HepG2 (cell line): Measurements from ENCODE around the gene CELA2B. TPM values are rescaled to one million over a fixed set of nuclear protein-coding genes. Genes with fewer than 3 reads are reported as not detected.

Experiments used
- ATAC-seq: fragments of 200-7000 bp; cut with Tn5 transposase; 3 replicates; pipeline ENCODE4 v1.9.1; 2020; ENCODE audit warnings: mild to moderate bottlenecking, moderate library complexity
- BruUV-seq: library from RNA; stranded (reverse); fragments of 400-500 nt; replicated peaks from 2 replicates; lab custom pipeline; 2021; lab: Mats Ljungman, UMichigan
- CTCF ChIA-PET: fragments of 300-600 bp; formaldehyde crosslinking; extraction: SDS; loops from one replicate; lab custom pipeline; 2021; ENCODE audit warnings: low total read pairs, inconsistent platforms, low intra/inter-chr PET ratio; lab: Yijun Ruan, JAX
- POLR2A ChIA-PET: fragments of 350-600 bp; sonication (Branson Sonifier 250); formaldehyde crosslinking; loops from one replicate; lab custom pipeline; 2020; ENCODE audit warnings: antibody characterized with exemption, inconsistent platforms; lab: Yijun Ruan, JAX
- DNase-seq: peaks from one replicate; pipeline ENCODE4 v3.0.0-alpha.2; 2015; ENCODE audit warnings: low spot score
- FAIRE-seq: peaks from 3 replicates; lab custom pipeline; 2011; peaks lifted over from hg19 to GRCh38; lab: Jason Lieb, UNC
- H2AFZ ChIP-seq: one replicate; pipeline ENCODE4 v1.6.1; 2011; ENCODE audit warnings: low read length, inconsistent platforms
- H3K27ac ChIP-seq: fragments of 300-600 bp; 3 replicates; pipeline ENCODE4 v1.8.0; 2011; ENCODE audit warnings: mixed run types, mild to moderate bottlenecking, mixed read lengths, low read length, inconsistent platforms; ENCODE audit not compliant: insufficient read depth; ENCODE audit errors: extremely low read length
- H3K27me3 ChIP-seq, 2 experiments: fragments of 200-600 bp in 1 of 2; 2 replicates in 1 of 2; 3 replicates in 1 of 2; pipeline versions ENCODE4 v1.6.0 to v1.8.0; 2011; ENCODE audit warnings: low read length in 2 of 2, mild to moderate bottlenecking in 2 of 2, moderate library complexity in 2 of 2, inconsistent platforms in 1 of 2; ENCODE audit not compliant: insufficient read depth in 2 of 2, control insufficient read depth in 1 of 2
- H3K36me3 ChIP-seq, 2 experiments: fragments of 200-600 bp in 1 of 2; replicated peaks in 1 of 2; 2 replicates in 1 of 2; 3 replicates in 1 of 2; pipeline versions ENCODE4 v1.5.1 to v1.8.0; 2011; ENCODE audit warnings: low read length in 2 of 2, inconsistent platforms in 1 of 2; ENCODE audit not compliant: insufficient read depth in 2 of 2, control insufficient read depth in 1 of 2
- H3K4me1 ChIP-seq: 2 replicates; pipeline ENCODE4 v1.5.1; 2012; ENCODE audit warnings: low read length, inconsistent platforms; ENCODE audit not compliant: insufficient read depth
- H3K4me2 ChIP-seq: 2 replicates; pipeline ENCODE4 v1.6.0; 2011; ENCODE audit warnings: low read depth, low read length, inconsistent platforms
- H3K4me3 ChIP-seq, 3 experiments: fragments of 200-600 bp in 1 of 3; sonication (generic), shearing (Covaris generic) in 1 of 3; replicated peaks in 1 of 3; 2 replicates each; pipeline ENCODE4 v1.5.1; 2011 to 2016; ENCODE audit warnings: low read length in 3 of 3, inconsistent platforms in 2 of 3, low read depth in 2 of 3, mild to moderate bottlenecking in 2 of 3, control low read depth in 1 of 3, mixed read lengths in 1 of 3; ENCODE audit not compliant: insufficient read depth in 1 of 3
- H3K79me2 ChIP-seq: one replicate; pipeline ENCODE4 v1.6.1; 2011; ENCODE audit warnings: low read length, inconsistent platforms; ENCODE audit not compliant: insufficient read depth
- H3K9ac ChIP-seq: 2 replicates; pipeline ENCODE4 v1.6.0; 2011; ENCODE audit warnings: mild to moderate bottlenecking, low read depth, low read length, inconsistent platforms; ENCODE audit not compliant: insufficient read depth
- H3K9me3 ChIP-seq: 2 replicates; pipeline ENCODE4 v1.5.1; 2012; ENCODE audit warnings: mild to moderate bottlenecking, low read length
- H4K20me1 ChIP-seq: 2 replicates; pipeline ENCODE4 v1.6.0; 2011; ENCODE audit warnings: inconsistent platforms, mild to moderate bottlenecking, low read length, moderate library complexity; ENCODE audit not compliant: insufficient read depth
- HHEX ChIP-seq: IDR thresholded peaks from 2 replicates; pipeline ENCODE4 v1.6.1; 2016; ENCODE audit warnings: control low read depth
- SIN3A ChIP-seq: IDR thresholded peaks from 2 replicates; pipeline ENCODE4 v1.6.1; 2011; ENCODE audit warnings: low read depth, mild to moderate bottlenecking, control low read depth, low read length, borderline replicate concordance
- SMAD9 ChIP-seq: sonication (generic); formaldehyde crosslinking; IDR thresholded peaks from 2 replicates; pipeline ENCODE4 v1.5.1; 2020; ENCODE audit warnings: mild to moderate bottlenecking, missing genetic modification reagents
- ZNF33A ChIP-seq: sonication (generic); formaldehyde crosslinking; IDR thresholded peaks from 2 replicates; pipeline ENCODE4 v1.5.1; 2020; ENCODE audit warnings: missing genetic modification reagents, mild to moderate bottlenecking, moderate library complexity, borderline replicate concordance
- ZNF552 ChIP-seq: sonication (generic); formaldehyde crosslinking; IDR thresholded peaks from 2 replicates; pipeline ENCODE4 v1.9.0; 2022; ENCODE audit warnings: missing genetic modification reagents, mild to moderate bottlenecking, borderline replicate concordance
- ZNF670 ChIP-seq: sonication (generic); formaldehyde crosslinking; IDR thresholded peaks from 2 replicates; pipeline ENCODE4 v1.8.0; 2022; ENCODE audit warnings: mild to moderate bottlenecking, missing genetic modification reagents, borderline replicate concordance
- ZNF776 ChIP-seq: sonication (generic); formaldehyde crosslinking; IDR thresholded peaks from 2 replicates; pipeline ENCODE4 v1.4.0; 2020; ENCODE audit warnings: mild to moderate bottlenecking, missing genetic modification reagents
- ZNF850 ChIP-seq: sonication (generic); formaldehyde crosslinking; conservative IDR thresholded peaks from 2 replicates; pipeline ENCODE4 v1.9.0; 2021; ENCODE audit warnings: mild to moderate bottlenecking, missing genetic modification reagents
- WGBS: methylation state at CpG from one replicate; pipeline ENCODE4 v1.1.6; 2017; ENCODE audit warnings: low lambda C conversion rate; 5-methylcytosine and 5-hydroxymethylcytosine counted together
- in situ Hi-C: cut with HindIII; loops from 2 replicates; pipeline ENCODE4 v1.10.0; 2017; ENCODE audit warnings: low pct_unique_long_range_greater_than_20kb; ENCODE audit not compliant: extremely low pct_ligation_motif_present
- intact Hi-C: fragments of 100-400 bp; cut with micrococcal nuclease; formaldehyde crosslinking; loops from one replicate; pipeline ENCODE4 v1.10.0; 2022; ENCODE audit not compliant: unreplicated experiment
- polyA plus RNA-seq, 8 experiments: library from polyadenylated mRNA; depleted of rRNA in 3 of 8; stranded (reverse) in 7 of 8; unstranded in 1 of 8; fragments of >200 nt; fragmentation: Illumina TruSeq in 4 of 8; extraction: Trizol in 4 of 8; gene quantifications; 2 replicates each; pipeline versions ENCODE4 v1.2.1 to v1.2.3, GENCODE V29; 2011 to 2016; ENCODE audit warnings: low read depth in 4 of 8, missing spikeins in 1 of 8, mixed read lengths in 1 of 8; ENCODE audit not compliant: insufficient read depth in 1 of 8
- total RNA-seq, 5 experiments: library from RNA; depleted of rRNA; stranded (reverse); fragments of >200 nt; fragmentation: Illumina TruSeq; extraction: Trizol; gene quantifications; 2 replicates each; pipeline ENCODE4 v1.2.3, GENCODE V29; 2016; ENCODE audit warnings: low read depth in 1 of 5
- TF ChIP-seq, protein P1 (sequence below): IDR thresholded peaks from 2 replicates; pipeline ENCODE4 v1.6.1; 2012; ENCODE audit warnings: inconsistent platforms
- TF ChIP-seq, protein P2 (sequence below), 2 experiments: sonication (generic) in 1 of 2; formaldehyde crosslinking in 1 of 2; IDR thresholded peaks; 2 replicates each; pipeline versions ENCODE4 v1.5.1 to v1.6.1; 2011 to 2020; ENCODE audit warnings: borderline replicate concordance in 1 of 2, low read depth in 1 of 2, low read length in 1 of 2, mild to moderate bottlenecking in 1 of 2, missing genetic modification reagents in 1 of 2, moderate library complexity in 1 of 2
- TF ChIP-seq, protein P3 (sequence below): sonication (generic); formaldehyde crosslinking; IDR thresholded peaks from 2 replicates; pipeline ENCODE4 v1.5.1; 2020; ENCODE audit warnings: missing genetic modification reagents, mild to moderate bottlenecking, borderline replicate concordance
- TF ChIP-seq, protein P4 (sequence below): sonication (generic); formaldehyde crosslinking; IDR thresholded peaks from 2 replicates; pipeline ENCODE4 v1.4.0; 2020; ENCODE audit warnings: missing genetic modification reagents, borderline replicate concordance

Gene CELA2B
- total and polyA plus RNA-seq, 2 of the 13 experiments (the other 11 are each of a cell fraction or from before 2014, with no cell fraction given) = not detected

DNA sequence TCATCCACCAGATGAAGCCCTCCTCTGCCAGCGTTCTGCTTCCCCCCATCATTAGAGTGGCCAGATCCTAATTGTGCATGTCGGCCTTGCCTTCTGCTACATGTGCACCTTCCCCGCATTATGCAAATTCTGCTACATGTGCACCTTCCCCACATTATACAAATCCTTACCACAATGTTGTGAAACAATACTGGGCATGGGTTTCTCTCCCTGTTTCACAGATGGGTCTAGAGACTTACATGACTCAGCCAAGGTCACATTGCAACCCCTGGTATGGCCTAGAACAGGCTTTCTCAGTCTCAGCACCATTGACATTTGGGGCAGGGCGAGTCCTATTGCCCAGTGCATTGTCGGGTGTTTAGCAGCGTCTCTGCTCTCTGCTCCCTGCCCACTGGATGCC lies 20.4 kb upstream of the CELA2B start (continued):
- TF ChIP-seq ZNF670 = no peak
- TF ChIP-seq ZNF552 (CRISPR knock-in tag) = no peak
- TF ChIP-seq ZNF850 (CRISPR knock-in tag) = no peak
- TF ChIP-seq, protein P1, sequence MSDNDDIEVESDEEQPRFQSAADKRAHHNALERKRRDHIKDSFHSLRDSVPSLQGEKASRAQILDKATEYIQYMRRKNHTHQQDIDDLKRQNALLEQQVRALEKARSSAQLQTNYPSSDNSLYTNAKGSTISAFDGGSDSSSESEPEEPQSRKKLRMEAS = no peak
- TF ChIP-seq, protein P2, sequence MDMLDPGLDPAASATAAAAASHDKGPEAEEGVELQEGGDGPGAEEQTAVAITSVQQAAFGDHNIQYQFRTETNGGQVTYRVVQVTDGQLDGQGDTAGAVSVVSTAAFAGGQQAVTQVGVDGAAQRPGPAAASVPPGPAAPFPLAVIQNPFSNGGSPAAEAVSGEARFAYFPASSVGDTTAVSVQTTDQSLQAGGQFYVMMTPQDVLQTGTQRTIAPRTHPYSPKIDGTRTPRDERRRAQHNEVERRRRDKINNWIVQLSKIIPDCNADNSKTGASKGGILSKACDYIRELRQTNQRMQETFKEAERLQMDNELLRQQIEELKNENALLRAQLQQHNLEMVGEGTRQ (IDR thresholded peaks at IDR 0.05; ENCODE audit: low read depth, low read length) = no peak
- TF ChIP-seq, protein P2 (CRISPR knock-in tag; IDR thresholded peaks at IDR 0.05; ENCODE audit: borderline replicate concordance) = no peak
- no peak for TF ChIP-seq ZNF33A (CRISPR knock-in tag)

DNA sequence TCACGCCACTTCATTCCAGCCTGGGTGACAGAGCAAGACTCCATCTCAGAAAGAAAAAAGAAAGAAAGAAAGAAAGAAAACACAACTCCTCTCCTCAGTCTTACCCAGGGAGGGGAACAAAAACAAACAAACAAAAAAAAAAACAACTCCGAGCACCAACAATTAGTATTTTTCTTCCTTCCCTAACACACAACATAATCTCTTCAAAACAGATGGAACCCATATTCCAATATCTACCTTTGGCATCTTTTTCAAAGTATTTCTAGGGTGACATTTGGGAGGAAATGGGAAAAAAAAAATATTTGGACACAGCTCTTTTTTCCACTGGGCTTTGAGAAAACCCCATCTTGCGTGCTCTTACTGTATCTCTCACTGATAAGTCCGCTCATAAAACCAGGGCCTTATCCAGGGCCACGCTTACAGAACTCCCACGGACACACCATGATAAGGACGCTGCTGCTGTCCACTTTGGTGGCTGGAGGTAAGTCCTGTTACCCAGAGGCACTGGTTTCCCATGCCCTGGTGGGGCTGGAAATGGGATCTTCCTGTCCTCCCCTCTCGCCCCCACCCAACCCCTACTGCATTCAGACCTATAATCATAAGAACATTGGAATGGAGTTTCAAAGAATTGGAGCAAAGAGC lies 19.5 kb upstream of the CELA2B start, which contains the start of gene CELA2A:
Gene CELA2A (plus strand): TSS at position 420 of the 642 bp plus-strand sequence. CDS start 22 bp downstream, at position 442.
- TF ChIP-seq SIN3A = no peak
- no peak for TF ChIP-seq ZNF776
- TF ChIP-seq, protein P3, sequence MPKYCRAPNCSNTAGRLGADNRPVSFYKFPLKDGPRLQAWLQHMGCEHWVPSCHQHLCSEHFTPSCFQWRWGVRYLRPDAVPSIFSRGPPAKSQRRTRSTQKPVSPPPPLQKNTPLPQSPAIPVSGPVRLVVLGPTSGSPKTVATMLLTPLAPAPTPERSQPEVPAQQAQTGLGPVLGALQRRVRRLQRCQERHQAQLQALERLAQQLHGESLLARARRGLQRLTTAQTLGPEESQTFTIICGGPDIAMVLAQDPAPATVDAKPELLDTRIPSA (CRISPR knock-in tag) = no peak
- no peak for TF ChIP-seq SMAD9 (CRISPR knock-in tag)
- TF ChIP-seq, protein P4, sequence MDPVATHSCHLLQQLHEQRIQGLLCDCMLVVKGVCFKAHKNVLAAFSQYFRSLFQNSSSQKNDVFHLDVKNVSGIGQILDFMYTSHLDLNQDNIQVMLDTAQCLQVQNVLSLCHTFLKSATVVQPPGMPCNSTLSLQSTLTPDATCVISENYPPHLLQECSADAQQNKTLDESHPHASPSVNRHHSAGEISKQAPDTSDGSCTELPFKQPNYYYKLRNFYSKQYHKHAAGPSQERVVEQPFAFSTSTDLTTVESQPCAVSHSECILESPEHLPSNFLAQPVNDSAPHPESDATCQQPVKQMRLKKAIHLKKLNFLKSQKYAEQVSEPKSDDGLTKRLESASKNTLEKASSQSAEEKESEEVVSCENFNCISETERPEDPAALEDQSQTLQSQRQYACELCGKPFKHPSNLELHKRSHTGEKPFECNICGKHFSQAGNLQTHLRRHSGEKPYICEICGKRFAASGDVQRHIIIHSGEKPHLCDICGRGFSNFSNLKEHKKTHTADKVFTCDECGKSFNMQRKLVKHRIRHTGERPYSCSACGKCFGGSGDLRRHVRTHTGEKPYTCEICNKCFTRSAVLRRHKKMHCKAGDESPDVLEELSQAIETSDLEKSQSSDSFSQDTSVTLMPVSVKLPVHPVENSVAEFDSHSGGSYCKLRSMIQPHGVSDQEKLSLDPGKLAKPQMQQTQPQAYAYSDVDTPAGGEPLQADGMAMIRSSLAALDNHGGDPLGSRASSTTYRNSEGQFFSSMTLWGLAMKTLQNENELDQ (CRISPR knock-in tag) = no peak
- no peak for TF ChIP-seq HHEX
- ATAC-seq (no peak), FAIRE-seq (no peak), DNase-seq (no peak)
- H3K4me1 ChIP-seq = peaks cover 2% of the 10 kb centered on the region
- no peaks in the 10 kb centered on the region for H3K9me3 ChIP-seq
- intact Hi-C loops = no loop called here
- H3K9ac ChIP-seq = no peak within 1 kb of the TSS
- in situ Hi-C loops = no loop called here
- H3K79me2 ChIP-seq = no peaks in the 10 kb centered on the region
- H3K27me3 ChIP-seq = peaks cover 0 to 1% of the 10 kb centered on the region in 2 experiments; a peak in 2 of 5 replicates
- no peak within 1 kb of the TSS for H2AFZ ChIP-seq
- BruUV-seq = no TSS peak
- H3K27ac ChIP-seq = no peak within 1 kb of the TSS
- CTCF ChIA-PET = no interaction called here
- H3K4me2 ChIP-seq = no peak within 1 kb of the TSS
- WGBS = 59% methylated on average over 8 of the region's 8 CpGs
- POLR2A ChIA-PET = no interaction called here
- H3K4me3 ChIP-seq = no peak within 1 kb of the TSS
- no peaks in the 10 kb centered on the region for H3K36me3 ChIP-seq
- no peaks in the 10 kb centered on the region for H4K20me1 ChIP-seq
